ENCODE data around the gene RALGPS1.

GRCh38 chr9:126974594-126974993 is 60.0 kb downstream of the RALGPS1 start:
- no peak for TF ChIP-seq CTCF (IDR thresholded peaks at IDR 0.05; ENCODE audit: poor library complexity)
- no peak for TF ChIP-seq EZH2 (IDR thresholded peaks at IDR 0.05; ENCODE audit: borderline replicate concordance)
